SK-N-SH (cell line): ENCODE data around the gene CFAP92. TPM values are rescaled to one million over a fixed set of nuclear protein-coding genes. Genes with fewer than 3 reads are reported as not detected.

Source experiments
- CTCF ChIA-PET: fragments of 300-600, 350-600 bp; formaldehyde crosslinking; extraction: SDS; loops from one replicate; lab custom pipeline; 2021; lab: Yijun Ruan, JAX
- POLR2A ChIA-PET: fragments of 350-600 bp; sonication (Branson Sonifier 250); formaldehyde crosslinking; extraction: SDS; loops from one replicate; lab custom pipeline; 2020; ENCODE audit warnings: antibody characterized with exemption, inconsistent platforms; lab: Yijun Ruan, JAX
- DNase-seq: peaks from one replicate; pipeline ENCODE4 v3.0.0; 2012
- H2AFZ ChIP-seq: fragments of 200-600 bp; sonication (generic); 2 replicates; pipeline ENCODE4 v1.8.1; 2016; ENCODE audit warnings: antibody characterized with exemption, mild to moderate bottlenecking, low read depth
- H3F3A ChIP-seq: fragments of 200-600 bp; sonication (generic); replicated peaks from 2 replicates; pipeline ENCODE3; 2016; ENCODE audit warnings: antibody characterized with exemption, mild to moderate bottlenecking; ENCODE audit not compliant: insufficient read depth
- H3K27ac ChIP-seq, 2 experiments: fragments of 200-500 bp in 1 of 2; fragments of 200-600 bp in 1 of 2; sonication (Bioruptor generic) in 1 of 2; sonication (generic), shearing (Covaris generic) in 1 of 2; 2 replicates each; pipeline versions ENCODE4 v1.5.1 to v1.6.1; 2014 to 2016; ENCODE audit warnings: low read depth in 2 of 2, inconsistent platforms in 1 of 2, low read length in 1 of 2, mild to moderate bottlenecking in 1 of 2, mixed read lengths in 1 of 2
- H3K27me3 ChIP-seq: fragments of 200-600 bp; sonication (generic), shearing (Covaris generic); 2 replicates; pipeline ENCODE4 v1.6.1; 2016; ENCODE audit warnings: mixed run types; ENCODE audit not compliant: insufficient read depth
- H3K36me3 ChIP-seq, 2 experiments: fragments of 200-500 bp in 1 of 2; fragments of 200-600 bp in 1 of 2; sonication (Bioruptor generic) in 1 of 2; sonication (generic) in 1 of 2; replicated peaks in 1 of 2; 2 replicates each; pipeline versions ENCODE3 to v1.5.1; 2014 to 2016; ENCODE audit warnings: low read length in 1 of 2, mild to moderate bottlenecking in 1 of 2; ENCODE audit not compliant: insufficient read depth in 2 of 2, control insufficient read depth in 1 of 2
- H3K4me1 ChIP-seq, 2 experiments: fragments of 200-500 bp in 1 of 2; fragments of 200-600 bp in 1 of 2; sonication (Bioruptor generic) in 1 of 2; sonication (generic), shearing (Covaris generic) in 1 of 2; 2 replicates each; pipeline versions ENCODE4 v1.5.1 to v1.6.1; 2014 to 2016; ENCODE audit warnings: low read depth in 1 of 2, low read length in 1 of 2, mixed run types in 1 of 2; ENCODE audit not compliant: insufficient read depth in 2 of 2, control insufficient read depth in 1 of 2
- H3K4me2 ChIP-seq: fragments of 200-600 bp; sonication (generic), shearing (Covaris generic); 2 replicates; pipeline ENCODE4 v1.6.1; 2017; ENCODE audit warnings: mixed run types
- H3K4me3 ChIP-seq, 2 experiments: fragments of 200-500 bp in 1 of 2; fragments of 200-600 bp in 1 of 2; sonication (Bioruptor generic) in 1 of 2; sonication (generic), shearing (Covaris generic) in 1 of 2; 2 replicates each; pipeline versions ENCODE4 v1.5.1 to v1.8.1; 2014 to 2016; ENCODE audit warnings: low read depth in 2 of 2, inconsistent platforms in 1 of 2, low read length in 1 of 2, mild to moderate bottlenecking in 1 of 2, mixed read lengths in 1 of 2, moderate library complexity in 1 of 2
- H3K79me2 ChIP-seq: fragments of 200-600 bp; sonication (generic); 2 replicates; pipeline ENCODE4 v1.8.1; 2017; ENCODE audit warnings: mild to moderate bottlenecking; ENCODE audit not compliant: insufficient read depth
- H3K9ac ChIP-seq: fragments of 200-600 bp; sonication (generic); 2 replicates; pipeline ENCODE4 v1.6.1; 2017; ENCODE audit warnings: mixed run types
- H3K9me2 ChIP-seq: fragments of 200-600 bp; sonication (generic); 2 replicates; pipeline ENCODE4 v1.6.1; 2017; ENCODE audit warnings: mixed run types
- H3K9me3 ChIP-seq: fragments of 200-600 bp; sonication (generic); 2 replicates; pipeline ENCODE4 v1.6.1; 2017; ENCODE audit warnings: mixed run types, mild to moderate bottlenecking, moderate library complexity
- H4K20me1 ChIP-seq: fragments of 200-600 bp; sonication (generic); 2 replicates; pipeline ENCODE4 v1.6.1; 2017; ENCODE audit warnings: mild to moderate bottlenecking, mixed run types; ENCODE audit not compliant: insufficient read depth
- ELF1 ChIP-seq: IDR thresholded peaks from 2 replicates; pipeline ENCODE4 v1.4.0; 2012
- EP300 ChIP-seq, 2 experiments: IDR thresholded peaks; 2 replicates each; pipeline versions ENCODE4 v1.4.0 to v1.6.1; 2012; ENCODE audit warnings: borderline replicate concordance in 1 of 2, low read depth in 1 of 2, low read length in 1 of 2
- EZH2phosphoT487 ChIP-seq: fragments of 200-600 bp; sonication (generic); IDR thresholded peaks from 2 replicates; pipeline ENCODE4 v1.6.1; 2017; ENCODE audit warnings: low read depth, mixed run types, mild to moderate bottlenecking, antibody characterized with exemption, moderate library complexity, borderline replicate concordance
- FOSL2 ChIP-seq: IDR thresholded peaks from 2 replicates; pipeline ENCODE4 v1.4.0; 2012; ENCODE audit warnings: low read depth, mild to moderate bottlenecking, moderate library complexity, borderline replicate concordance
- MEF2A ChIP-seq: IDR thresholded peaks from 2 replicates; pipeline ENCODE4 v1.4.0; 2012; ENCODE audit warnings: low read depth, borderline replicate concordance
- NRF1 ChIP-seq: IDR thresholded peaks from 2 replicates; pipeline ENCODE4 v1.6.1; 2012; ENCODE audit warnings: low read depth, mild to moderate bottlenecking, low read length
- POLR2AphosphoS5 ChIP-seq: IDR thresholded peaks from 2 replicates; pipeline ENCODE4 v1.6.1; 2012; ENCODE audit warnings: low read depth, low read length
- RAD21 ChIP-seq: IDR thresholded peaks from 2 replicates; pipeline ENCODE4 v1.6.1; 2012; ENCODE audit warnings: mild to moderate bottlenecking, low read length
- SIN3A ChIP-seq: IDR thresholded peaks from 2 replicates; pipeline ENCODE4 v1.6.1; 2012; ENCODE audit warnings: low read depth, mild to moderate bottlenecking, low read length, moderate library complexity, borderline replicate concordance
- SMC3 ChIP-seq: IDR thresholded peaks from 2 replicates; pipeline ENCODE4 v1.6.1; 2012; ENCODE audit warnings: low read depth, low read length, improper control_type of control experiment
- TAF1 ChIP-seq: IDR thresholded peaks from 2 replicates; pipeline ENCODE4 v1.6.1; 2012; ENCODE audit warnings: low read depth, mild to moderate bottlenecking, low read length, moderate library complexity, borderline replicate concordance
- TCF12 ChIP-seq: IDR thresholded peaks from 2 replicates; pipeline ENCODE4 v1.4.0; 2012
- WGBS: methylation state at CpG from one replicate; pipeline ENCODE4 v1.1.6; 2017; ENCODE audit warnings: low lambda C conversion rate; 5-methylcytosine and 5-hydroxymethylcytosine counted together
- polyA plus RNA-seq, 3 experiments: library from polyadenylated mRNA; depleted of rRNA; stranded (reverse); fragments of >200 nt; gene quantifications; 2 replicates each; pipeline ENCODE4 v1.2.3, GENCODE V29; 2012
- TF ChIP-seq, protein P1 (sequence below): IDR thresholded peaks from 2 replicates; pipeline ENCODE4 v1.4.0; 2012; ENCODE audit warnings: low read depth, borderline replicate concordance
- TF ChIP-seq, protein P2 (sequence below): fragments of 150-350 bp; IDR thresholded peaks from 2 replicates; pipeline ENCODE4 v1.6.1; 2017; ENCODE audit warnings: antibody characterized with exemption, low read length, low read depth, borderline replicate concordance
- TF ChIP-seq, protein P3 (sequence below): IDR thresholded peaks from 2 replicates; pipeline ENCODE4 v1.4.0; 2012; ENCODE audit warnings: low read depth, borderline replicate concordance

Gene CFAP92
- polyA plus RNA-seq, 1 of the 3 experiments (the other 2 are of a cell fraction) = not detected

DNA sequence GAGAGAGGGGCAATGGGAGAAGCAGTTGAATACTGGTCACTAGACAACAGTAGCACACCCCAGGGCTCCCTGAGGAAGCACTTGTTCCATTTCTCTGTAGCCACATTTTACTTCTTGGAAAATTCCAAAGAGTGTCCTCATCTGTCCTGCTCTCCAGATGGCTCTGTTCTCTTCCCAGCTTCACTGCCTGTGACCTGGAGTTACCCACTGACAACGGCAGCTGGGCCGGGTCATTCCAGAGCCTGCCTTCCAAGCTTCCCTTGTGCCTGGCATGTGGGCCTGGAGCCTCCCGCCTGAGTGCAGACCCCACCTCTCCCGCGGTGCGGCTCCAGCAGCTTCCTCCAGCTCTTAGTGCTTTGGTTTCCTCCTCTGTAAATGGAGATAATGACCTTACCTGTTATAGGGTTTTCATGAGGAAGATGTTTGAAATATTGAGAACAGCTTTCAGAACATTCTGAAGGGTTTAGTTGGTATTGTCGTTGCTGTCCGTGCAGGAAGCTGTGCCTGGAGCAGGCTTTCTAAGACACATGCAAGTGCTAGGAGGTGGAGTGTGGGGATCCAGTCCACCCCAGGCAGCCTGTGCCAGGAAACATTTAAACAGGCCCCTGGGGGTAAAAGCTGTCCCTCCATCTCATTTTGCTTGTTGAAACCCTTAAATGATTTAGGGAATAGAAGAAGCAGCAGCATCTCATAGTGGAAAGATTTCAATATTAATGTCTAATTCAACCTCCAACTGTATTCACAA is 32.0 kb upstream of the CFAP92 start:
- peak; percentile 62 for DNase-seq
- Histone ChIP-seq H3K27me3 (no peaks in the 10 kb centered on the region; the same call in 1 of the 2 replicates), H3K4me2 (no peak overlapping the region), H3K36me3 (no peaks in the 10 kb centered on the region), H3K9me3 (no peaks in the 10 kb centered on the region), H3F3A (peaks cover 4% of the 10 kb centered on the region), H3K27ac (no peak overlapping the region; a peak in 1 of 4 replicates), H3K4me1 (peaks cover 0 to 11% of the 10 kb centered on the region in 2 experiments; a peak in 1 of 4 replicates), H3K9me2 (no peaks in the 10 kb centered on the region), H2AFZ (no peak overlapping the region), H3K79me2 (no peaks in the 10 kb centered on the region), H3K9ac (no peak overlapping the region), H3K4me3 (no peak overlapping the region), H4K20me1 (no peaks in the 10 kb centered on the region)
- WGBS = 62% methylated on average over 7 of the region's 8 CpGs
- ChIA-PET POLR2A (interaction anchor here (1.2 kb wide), 1 partner anchor 96 kb away, joined by 3 read pairs; no protein-coding TSS in a partner anchor), CTCF (interaction anchor here (0.6 to 4.4 kb wide), 8 partner anchors 9 to 136 kb away, joined by 3 to 37 read pairs (median 10); no protein-coding TSS in a partner anchor)
- TF ChIP-seq FOSL2 (no peak), ELF1 (no peak), SIN3A (no peak), NRF1 (no peak)

DNA sequence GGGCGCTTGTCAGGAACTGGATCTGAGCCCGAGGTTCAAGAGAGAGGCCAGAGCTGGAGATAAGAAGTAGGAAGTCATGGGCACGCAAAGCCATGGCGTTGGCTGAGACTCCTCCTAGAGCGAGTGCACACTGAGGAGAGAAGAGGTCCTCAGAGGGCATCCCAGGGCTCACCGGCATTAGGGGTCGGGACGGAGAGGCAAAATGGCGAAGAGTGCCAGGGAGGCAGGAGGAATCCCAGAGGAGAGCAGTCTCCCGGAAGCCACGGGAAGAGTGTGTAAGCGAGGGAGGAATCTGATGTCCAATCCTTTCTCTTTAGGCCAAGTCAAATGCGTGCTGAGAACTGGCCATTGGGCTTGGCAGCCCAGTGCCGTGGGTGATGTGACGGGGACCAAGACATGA is 31.2 kb upstream of the CFAP92 start:
- Histone ChIP-seq H3K4me1 (peaks cover 0 to 14% of the 10 kb centered on the region in 2 experiments; a peak in 1 of 4 replicates), H2AFZ (no peak overlapping the region), H3K4me2 (no peak overlapping the region), H4K20me1 (no peaks in the 10 kb centered on the region), H3F3A (peaks cover 4% of the 10 kb centered on the region), H3K27ac (no peak overlapping the region), H3K9me3 (no peaks in the 10 kb centered on the region), H3K9ac (no peak overlapping the region), H3K27me3 (no peaks in the 10 kb centered on the region; the same call in 1 of the 2 replicates), H3K9me2 (no peaks in the 10 kb centered on the region), H3K4me3 (no peak overlapping the region), H3K79me2 (no peaks in the 10 kb centered on the region), H3K36me3 (no peaks in the 10 kb centered on the region)
- TF ChIP-seq ELF1 = no peak
- TF ChIP-seq, protein P1, sequence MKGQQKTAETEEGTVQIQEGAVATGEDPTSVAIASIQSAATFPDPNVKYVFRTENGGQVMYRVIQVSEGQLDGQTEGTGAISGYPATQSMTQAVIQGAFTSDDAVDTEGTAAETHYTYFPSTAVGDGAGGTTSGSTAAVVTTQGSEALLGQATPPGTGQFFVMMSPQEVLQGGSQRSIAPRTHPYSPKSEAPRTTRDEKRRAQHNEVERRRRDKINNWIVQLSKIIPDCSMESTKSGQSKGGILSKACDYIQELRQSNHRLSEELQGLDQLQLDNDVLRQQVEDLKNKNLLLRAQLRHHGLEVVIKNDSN = no peak
- TF ChIP-seq RAD21 = no peak
- TF ChIP-seq, protein P2, sequence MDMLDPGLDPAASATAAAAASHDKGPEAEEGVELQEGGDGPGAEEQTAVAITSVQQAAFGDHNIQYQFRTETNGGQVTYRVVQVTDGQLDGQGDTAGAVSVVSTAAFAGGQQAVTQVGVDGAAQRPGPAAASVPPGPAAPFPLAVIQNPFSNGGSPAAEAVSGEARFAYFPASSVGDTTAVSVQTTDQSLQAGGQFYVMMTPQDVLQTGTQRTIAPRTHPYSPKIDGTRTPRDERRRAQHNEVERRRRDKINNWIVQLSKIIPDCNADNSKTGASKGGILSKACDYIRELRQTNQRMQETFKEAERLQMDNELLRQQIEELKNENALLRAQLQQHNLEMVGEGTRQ = no peak
- TF ChIP-seq, protein P3, sequence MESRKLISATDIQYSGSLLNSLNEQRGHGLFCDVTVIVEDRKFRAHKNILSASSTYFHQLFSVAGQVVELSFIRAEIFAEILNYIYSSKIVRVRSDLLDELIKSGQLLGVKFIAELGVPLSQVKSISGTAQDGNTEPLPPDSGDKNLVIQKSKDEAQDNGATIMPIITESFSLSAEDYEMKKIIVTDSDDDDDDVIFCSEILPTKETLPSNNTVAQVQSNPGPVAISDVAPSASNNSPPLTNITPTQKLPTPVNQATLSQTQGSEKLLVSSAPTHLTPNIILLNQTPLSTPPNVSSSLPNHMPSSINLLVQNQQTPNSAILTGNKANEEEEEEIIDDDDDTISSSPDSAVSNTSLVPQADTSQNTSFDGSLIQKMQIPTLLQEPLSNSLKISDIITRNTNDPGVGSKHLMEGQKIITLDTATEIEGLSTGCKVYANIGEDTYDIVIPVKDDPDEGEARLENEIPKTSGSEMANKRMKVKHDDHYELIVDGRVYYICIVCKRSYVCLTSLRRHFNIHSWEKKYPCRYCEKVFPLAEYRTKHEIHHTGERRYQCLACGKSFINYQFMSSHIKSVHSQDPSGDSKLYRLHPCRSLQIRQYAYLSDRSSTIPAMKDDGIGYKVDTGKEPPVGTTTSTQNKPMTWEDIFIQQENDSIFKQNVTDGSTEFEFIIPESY = no peak
- no peak for TF ChIP-seq POLR2AphosphoS5
- TF ChIP-seq FOSL2 = no peak
- TF ChIP-seq SMC3 = no peak
- TF ChIP-seq NRF1 = no peak
- TF ChIP-seq EZH2phosphoT487 = no peak
- TF ChIP-seq MEF2A = no peak
- TF ChIP-seq TAF1 = no peak
- no peak for TF ChIP-seq EP300 (IDR thresholded peaks at IDR 0.05; ENCODE audit: borderline replicate concordance in 1 of 2, low read depth in 1 of 2, low read length in 1 of 2)
- TF ChIP-seq TCF12 = no peak
- ChIA-PET POLR2A (no interaction called here), CTCF (interaction anchor here (1.2 to 4.4 kb wide), 4 partner anchors 12 to 137 kb away, joined by 3 to 37 read pairs (median 15); no protein-coding TSS in a partner anchor)
- WGBS = 87% methylated on average over 14 of the region's 15 CpGs
- no peak for DNase-seq
